HG03521 (cell line): ENCODE measurements around the gene QDPR.
A peak's percentile ranks its signal among the peaks of the same experiment; 100 is the strongest.

Experiments used
- ATAC-seq: cut with Tn5 transposase; IDR thresholded peaks from one replicate; pipeline ENCODE4 v1.9.1; 2021; ENCODE audit warnings: mild to moderate bottlenecking, moderate library complexity; ENCODE audit not compliant: unreplicated experiment

The QDPR gene

DNA sequence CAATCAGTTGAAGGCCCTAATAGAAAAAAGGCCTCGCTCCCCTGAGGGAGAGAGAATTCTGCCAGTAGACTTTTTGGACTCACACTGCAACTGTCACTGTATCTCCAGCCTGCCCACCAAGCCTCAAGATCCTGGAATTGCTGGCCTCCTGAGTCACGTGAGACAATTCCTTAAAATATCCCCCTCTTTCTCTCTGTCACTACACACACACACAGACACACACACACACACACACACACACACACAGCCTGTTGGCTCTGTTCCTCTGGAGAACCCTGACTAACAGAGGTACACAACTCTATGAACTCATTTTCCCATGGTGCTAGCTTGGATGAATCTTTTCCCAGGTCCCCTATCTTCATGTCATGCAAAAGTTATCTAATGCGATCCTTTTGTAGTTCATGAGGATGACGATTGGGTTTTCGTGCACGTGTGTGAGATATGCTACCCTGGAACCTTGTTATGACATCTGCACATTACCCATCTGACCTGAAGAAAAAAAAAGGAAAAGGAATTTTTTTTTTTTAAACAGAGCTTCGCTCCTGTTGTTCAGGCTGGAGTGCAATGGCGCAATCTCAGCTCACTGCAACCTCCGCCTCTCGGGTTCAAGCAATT, 16.8 kb upstream of the QDPR start:
- no peak for ATAC-seq

DNA sequence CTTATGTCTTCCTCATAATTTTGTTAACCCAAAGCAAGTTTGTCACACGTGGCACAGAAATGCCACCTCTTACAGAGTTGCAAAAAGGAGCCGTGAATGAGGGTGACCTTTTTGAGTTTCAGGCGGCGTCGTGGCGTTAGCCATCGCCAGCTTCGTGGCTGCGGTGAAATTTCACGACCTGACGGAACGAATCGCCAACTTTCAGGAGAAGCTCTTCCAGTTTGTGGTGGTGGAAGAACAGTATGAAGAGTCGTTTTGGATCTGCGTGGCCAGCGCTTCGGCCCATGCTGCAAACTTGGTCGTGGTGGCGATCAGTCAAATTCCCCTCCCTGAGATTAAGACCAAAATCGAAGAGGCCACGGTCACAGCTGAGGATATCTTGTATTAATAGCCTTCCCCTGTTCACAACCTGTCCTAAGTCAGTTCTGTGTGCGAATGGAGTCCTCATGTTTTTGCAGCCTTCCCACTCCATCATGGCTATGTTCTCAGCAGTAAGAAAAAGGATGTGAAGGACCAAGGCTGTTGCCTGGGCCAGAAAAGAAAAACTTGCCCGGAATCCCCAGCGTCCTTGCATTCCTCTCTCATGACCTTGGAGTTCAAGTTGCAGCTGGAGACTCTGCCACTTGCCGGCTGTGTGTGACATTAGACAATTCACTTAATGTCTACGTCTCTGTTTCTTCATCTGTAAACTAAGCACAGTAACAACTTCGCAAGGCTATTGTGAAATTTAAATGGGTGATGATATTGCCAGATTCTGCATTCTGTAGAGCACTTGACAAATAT, 15.0 kb upstream of the QDPR start:
- ATAC-seq, result no peak

DNA sequence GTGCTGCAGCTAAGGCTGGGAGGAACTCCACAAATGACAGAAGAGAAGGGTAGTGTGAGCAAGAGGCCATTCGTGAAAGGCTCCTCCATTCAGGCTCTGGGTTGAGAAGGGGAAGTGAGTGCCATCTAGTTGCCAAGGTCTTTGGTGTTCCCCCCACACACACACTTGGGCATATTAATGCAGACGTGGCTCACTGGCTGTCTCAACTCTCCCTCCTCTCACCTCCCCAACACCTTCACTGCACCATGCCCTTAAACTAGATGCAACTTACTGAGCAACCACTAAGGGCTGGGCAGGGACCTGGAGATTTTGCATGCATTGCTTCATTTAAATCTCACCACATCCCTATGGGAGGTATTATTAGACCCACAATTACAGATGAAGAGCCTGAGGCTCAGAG, 11.8 kb upstream of the QDPR start:
- no peak for ATAC-seq

DNA sequence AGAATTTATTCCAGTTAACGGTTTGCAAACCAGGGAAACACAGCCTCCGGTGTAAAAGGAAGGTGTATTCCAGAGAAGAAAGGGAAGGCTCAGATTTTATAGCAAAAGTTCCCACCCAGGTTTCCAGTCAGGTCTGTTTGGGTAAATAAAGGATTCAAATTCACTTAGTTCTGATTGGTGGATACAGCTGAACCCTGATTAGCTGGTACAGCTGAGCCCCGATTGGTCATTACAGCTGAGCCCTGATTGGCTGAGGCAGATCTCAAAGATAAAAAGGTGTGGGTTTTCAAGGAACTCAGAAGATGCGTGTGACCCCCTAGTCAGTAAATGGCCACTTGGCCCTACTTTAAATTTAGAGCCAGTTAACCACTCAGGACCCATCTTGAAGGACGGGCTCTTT, 9.7 kb upstream of the QDPR start:
- ATAC-seq, result no peak

DNA sequence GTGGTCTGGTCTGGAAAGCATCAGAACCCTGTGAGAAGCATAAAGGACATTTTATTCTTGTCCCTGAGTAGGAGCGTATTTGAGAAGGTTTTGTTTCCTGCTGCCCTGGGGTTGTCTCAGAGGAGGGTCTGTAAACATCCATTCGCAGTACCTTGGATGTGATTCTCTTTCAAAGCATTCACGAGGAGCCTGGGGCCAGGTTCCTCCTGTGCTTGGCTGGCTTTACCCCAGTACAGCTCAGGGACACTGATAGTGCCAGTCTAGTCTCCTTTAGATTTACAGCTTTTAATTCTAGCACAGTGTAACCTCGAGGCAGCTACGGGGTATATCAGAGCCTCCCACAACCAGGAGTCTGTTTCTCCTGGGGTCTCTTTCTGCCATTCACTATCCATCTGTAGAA, 5.8 kb upstream of the QDPR start:
- no peak for ATAC-seq

DNA sequence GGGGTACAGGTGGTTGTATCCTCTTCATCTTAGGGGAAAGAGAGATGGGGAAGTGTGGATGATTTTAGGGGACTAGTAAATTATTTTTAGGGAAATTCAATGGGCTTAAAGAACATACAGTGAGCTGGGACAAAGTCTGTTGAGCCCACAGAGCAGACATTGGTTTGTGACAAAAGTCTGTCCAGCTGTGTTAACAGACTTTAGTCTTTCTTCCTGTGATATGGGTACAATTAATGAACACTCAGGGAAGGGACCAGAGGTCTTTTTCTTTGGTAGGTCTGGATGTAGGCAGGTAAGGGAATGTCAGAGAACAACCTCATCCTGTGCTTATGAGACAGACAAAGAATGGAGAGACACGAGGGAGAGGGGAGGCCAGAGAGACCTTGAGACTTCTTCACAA, 5.1 kb upstream of the QDPR start:
- ATAC-seq, result no peak

DNA sequence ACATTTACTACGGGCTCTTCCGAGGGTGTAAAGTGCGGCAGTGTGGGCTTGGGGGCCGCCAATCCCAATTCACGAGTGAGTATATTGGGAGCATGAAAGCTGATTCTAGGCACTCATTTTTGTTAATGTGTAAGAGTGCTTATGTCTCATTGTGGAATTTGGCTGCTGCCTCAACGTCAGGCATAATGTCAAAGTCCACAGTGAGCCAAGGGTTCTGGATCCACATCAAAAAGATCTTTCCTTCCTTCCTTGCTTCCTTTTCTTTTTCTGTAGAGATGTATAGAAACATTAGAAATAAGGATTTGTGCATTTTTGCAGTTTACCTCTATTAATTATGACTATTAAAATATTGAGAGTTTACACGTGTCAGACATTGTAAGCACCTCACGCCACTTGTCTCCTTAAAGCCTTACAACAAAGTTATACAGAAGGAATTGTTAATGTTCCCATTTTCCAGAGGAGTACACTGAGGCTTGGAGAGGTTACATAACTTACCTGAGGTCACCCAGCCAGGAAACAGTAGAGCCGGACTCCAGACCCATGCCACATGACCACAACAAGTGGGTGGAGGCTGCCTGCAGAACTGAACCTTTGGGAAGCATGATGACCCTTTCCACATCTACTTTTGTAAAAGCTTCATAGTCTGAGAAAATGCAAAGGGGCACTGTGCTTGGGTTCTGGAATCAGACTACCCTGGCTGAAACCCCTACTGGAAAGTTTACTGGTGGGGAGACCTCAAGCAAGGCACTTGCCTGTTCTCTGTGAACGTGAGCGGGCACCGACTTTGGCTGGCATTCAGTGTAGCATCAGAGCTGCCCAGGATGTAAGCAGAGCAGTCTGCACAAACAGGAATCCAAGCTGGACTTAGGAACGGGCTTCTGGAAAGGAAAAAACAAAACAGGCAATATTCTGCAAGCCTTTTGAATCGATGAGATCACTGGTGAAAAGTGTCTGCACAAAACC, 3.8 kb upstream of the QDPR start:
- ATAC-seq, result no peak

DNA sequence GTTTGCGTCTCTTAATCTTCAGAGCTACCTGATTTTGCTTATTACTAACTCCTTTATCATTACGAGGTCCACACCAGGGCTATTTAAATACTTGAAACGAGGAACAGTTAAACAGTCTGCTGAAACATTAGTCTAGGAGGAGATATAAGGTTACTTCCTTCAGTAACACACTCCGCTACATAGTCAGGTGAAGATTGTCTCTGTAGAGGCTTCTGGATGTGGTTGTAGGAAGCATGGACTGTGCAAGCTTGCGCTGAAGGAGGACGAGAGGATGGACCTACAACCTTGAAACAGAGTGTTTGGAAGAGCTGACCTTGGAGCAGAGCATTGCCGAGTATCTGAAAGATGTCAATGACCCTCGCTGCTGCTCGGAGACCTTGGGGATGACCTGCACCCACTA, 3.0 kb upstream of the QDPR start, which contains the start of gene CLRN2:
TSS of gene CLRN2 (plus strand) at position 301 of the 400 bp plus-strand sequence. CDS start 102 bp downstream, outside the sequence.
- no peak for ATAC-seq

DNA sequence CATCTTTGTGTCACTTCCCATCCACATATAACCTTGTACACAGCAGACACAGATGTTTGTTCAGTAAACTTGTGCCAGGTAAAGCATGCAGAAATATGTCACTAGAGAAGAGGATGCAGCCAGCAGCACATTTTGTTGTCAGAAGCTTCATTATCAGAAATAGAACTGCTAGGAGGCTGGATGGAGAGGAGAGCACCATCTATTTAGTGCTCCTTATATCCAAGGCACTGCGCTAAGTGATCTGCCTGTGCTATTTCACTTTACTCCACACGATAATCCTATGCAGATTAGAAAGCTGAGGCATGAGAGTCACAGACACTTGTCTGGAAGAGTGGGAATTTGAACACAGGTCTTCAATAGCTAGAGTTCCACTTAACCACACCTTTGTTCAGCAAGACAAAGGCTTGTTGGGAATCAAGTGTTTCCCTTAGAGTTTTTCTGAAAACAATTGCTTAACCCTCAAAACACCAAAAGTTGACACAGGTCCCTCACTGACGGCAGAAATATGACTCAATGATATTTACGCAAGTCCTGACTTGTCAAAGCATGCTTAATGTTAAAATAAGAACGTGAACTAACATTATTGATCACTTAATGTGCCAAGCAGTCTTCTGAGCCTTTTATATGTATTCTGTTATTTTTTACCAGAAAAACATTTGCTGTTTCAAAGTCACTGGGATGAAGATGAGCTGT, 1.2 kb upstream of the QDPR start:
- ATAC-seq, result no peak

DNA sequence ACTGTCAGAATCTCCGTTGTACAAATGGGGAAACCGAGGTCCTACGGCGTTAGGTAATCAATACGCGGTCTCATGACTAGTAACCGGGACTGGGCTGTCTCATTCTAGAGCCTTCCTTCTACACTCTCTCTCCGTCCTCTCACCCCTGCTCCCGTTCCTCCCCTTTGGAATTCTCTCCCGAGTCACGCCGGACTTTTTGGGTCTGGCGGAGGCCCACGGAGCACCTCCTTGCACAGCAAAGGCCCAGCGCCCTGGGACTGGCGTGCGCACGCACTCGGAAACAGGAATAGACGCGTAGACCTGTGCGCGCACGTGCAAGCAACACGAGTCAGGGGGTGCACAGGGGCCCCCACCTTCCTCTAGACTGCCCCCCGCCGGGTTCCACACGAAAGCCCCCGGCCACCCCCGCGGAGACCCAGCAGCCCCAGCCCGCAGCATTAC, 361 bp downstream of the QDPR start:
- peak; percentile 59 for ATAC-seq

DNA sequence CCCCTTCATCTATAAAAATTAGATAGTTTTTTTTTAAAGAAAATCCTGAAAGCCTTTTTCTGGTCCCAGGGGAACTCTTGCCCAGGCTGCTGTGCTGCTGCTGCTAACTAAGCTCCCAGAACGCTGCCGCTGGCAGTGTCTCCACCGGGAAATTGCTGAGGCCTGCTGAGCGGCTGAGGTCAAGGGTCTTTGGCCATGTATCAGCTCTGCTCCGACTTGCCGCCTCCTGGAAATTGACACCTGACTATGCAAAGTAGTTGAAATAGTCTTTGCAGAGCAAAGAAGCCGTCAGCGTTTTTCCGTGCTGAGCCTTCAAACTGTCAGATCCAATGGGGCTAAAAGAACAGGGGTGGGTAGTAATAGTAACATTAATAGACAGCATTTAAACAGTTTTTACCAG, 839 bp downstream of the QDPR start:
- ATAC-seq, result no peak

DNA sequence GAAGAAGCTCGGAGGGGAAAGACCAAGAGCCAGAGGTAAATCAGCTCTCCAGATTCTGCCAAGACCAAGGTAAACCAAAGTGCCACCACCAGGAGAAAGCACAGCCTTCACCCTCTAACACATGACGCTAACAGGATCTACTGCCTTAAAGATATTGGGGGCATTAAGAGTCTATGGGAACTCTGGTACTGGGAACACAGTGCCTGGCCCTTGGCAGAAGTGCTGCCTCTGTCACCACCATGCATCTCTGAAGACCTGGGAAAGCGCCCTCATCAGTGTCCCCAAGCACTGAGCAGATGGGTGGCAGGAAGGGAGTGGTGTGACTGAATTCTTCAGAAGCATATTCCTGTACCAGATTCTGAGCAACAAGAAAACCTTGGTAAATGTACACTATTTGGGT, 1.3 kb downstream of the QDPR start:
- no peak for ATAC-seq

DNA sequence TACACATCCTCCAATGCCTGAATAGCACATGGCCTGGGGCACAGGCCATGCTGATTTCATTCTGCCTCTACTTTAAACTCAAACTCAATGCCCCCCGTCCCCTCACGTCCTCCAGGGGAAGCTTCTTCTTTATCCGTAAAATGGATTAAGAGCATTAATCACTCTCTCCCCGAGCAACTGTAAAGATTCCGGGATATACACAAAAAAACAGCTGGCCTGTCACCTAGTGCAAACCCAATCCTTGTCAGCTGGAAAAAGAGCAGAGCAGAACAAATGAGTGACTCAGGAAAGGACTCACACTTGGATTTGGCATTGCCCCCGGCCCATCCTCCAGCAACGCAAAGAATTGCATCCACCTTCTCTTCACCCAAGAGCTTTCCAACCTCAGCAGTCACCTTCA, 7.8 kb downstream of the QDPR start:
- ATAC-seq, result no peak

DNA sequence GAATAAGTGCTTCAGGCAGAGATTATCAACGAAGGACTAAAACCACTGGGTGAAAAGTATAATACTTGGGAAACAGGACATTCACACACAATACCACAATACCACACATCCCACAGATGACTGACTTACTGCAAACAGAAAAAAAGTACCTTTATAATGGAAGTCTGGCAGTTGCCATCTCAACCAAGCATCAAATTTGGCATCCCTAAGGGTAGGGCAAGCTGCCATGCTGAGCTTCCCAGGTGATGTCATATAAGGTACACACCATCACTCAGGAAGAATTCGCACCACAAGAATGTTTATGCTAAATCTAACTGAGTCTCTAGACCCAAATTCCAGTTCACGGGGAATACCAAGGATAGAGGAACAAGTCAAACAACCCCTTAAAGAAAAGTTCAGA, 9.1 kb downstream of the QDPR start:
- no peak for ATAC-seq

DNA sequence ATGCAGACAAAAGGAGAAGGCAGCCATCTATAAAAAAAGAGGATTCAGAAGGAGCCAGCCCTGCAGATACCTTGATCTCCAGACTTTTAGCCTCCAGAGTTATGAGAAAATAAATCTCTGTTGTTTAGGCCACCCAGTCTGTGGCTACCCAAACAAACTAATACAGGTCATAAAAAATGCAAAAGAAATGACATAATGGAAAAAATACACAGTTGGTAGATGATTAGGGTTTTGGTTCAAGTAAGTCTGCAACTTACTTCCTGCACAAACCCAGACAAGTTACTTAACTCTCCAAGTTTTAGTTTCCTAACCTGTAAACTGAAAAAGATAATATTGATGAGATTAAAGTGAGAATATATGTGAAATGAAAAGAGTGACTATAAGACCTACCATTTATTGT, 11.3 kb downstream of the QDPR start:
- no peak for ATAC-seq

DNA sequence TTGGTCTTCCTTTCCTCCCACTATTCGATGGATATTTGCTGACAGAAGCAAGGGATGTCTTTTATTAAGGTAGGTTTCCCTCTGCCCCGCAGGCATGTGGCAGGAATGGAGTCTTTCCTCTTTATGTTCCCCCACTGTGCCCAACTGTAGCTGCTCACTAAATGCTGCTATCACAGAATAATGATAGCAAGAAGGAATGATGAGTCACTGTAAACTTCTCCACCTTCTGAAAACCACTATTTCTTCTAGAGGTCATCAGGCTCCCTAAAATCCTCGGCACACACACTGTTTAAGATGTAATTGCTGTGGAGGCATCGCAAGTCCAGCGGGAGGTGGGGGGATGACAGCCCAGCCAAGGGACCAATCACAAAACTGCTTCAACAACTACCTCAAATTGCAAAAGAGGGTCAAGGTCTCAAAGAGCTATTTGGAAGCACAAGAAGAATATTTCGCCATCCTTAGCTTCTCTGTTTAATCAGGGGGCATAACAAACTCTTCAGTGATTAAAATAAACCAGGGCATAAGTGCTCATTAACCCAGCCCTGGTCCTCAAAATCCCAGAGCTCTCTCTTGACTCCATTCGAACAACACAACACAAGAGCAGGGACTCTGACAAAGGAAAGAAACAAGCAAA, 13.9 kb downstream of the QDPR start:
- no peak for ATAC-seq

DNA sequence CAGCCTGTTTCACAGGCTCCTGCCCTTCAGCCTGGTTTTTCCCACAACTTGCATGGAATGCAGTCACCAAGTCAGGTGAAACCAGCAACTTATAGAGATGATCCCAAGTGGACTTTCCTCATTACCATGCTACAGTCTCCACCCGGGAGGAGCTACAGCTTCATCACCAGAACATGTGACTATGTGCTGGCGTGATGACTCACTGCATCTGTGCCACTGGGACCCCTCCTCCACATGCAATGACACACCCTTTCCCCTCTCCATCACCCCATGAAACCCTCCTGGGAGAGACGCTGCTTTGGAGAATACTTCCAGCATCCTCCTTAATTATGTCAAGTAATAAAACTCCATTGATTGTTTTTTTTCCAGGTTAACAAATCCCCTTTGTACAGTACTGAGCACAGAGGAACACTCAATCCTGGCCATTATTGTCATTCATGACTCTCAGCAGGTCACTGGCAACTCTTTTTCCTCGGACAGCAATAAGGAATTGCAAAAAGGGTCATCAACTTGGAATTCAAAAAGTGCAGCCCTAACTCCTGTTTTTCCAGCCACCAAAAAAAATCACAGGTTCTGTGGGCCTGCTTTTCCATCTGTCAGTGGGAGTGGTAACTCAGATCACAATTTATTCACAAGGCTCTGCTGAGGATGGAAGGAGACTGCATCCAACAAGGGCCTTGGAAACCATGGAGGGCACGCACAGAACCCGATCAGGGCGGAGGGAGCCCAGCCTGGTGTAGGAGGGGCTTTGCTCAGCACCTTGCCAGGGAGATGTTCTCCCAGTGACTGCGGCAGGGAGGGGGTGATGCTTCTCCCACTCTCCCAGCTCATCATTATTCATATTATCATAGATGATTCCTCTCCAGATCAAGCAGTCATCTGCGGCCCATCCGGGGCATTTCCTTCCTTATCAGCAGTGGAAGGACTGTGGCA, 17.4 kb downstream of the QDPR start:
- no peak for ATAC-seq

DNA sequence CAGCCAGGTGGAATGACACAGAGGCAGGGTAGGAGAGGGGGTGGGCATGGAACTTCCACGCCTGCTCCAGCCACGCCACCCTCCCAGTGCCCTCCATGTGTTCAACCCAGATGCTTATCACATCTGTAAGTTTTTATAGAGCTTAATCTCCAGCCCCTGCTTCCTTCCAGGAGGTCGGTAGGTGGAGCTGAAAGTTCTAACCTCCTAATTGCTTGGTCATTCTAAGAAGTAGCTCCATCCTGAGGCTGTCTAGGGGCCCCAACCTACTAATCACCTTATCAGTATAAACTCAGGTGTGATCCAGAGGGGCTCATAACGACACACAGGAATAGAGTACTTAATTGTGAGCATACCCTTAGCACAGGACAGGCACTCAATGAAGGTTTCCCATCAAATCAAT, 18.3 kb downstream of the QDPR start:
- ATAC-seq, result no peak

DNA sequence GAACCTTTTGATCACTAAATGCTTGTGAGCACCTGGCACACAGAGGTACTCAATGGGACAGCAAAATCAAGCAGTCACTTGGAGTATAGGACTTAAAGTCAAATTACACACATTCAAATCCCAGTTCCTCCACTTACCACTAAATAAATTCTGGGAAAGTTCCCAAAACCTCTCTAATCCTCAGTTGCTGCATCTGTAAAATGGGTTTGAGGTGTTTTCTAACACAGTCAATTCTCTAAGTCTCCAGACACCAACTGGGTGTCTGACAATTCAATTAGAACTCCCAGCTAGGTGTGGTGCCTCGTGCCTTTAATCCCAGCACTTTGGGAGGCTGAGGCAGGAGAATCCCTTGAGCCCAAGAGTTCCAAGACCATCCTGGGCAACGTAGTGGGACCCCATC, 19.0 kb downstream of the QDPR start:
- ATAC-seq, result no peak
